T-cell (primary cell): ENCODE results near the gene ZGRF1. TPM values are rescaled to one million over a fixed set of nuclear protein-coding genes. Genes with fewer than 3 reads are reported as not detected.

ENCODE experiments used
- total RNA-seq, 35 experiments: library from RNA in 6 of 35; stranded (reverse) in 6 of 35; fragments of 120-200 nt in 1 of 35; gene quantifications; one replicate each; pipeline versions ENCODE4 v1.2.1 to v1.2.4 and lab custom pipeline; 2013 to 2026

The ZGRF1 gene
- total RNA-seq, 5 donors from 2014 or later (not counting 1 experiment from before 2014, with no cell fraction given): 7.0 to 11.1 (median 7.9) TPM

Other genes with a start within 250 kb of the ZGRF1 start
- not detected for gene NEUROG2, start 120.7 kb downstream of the ZGRF1 start, total RNA-seq
- 10 to 100 TPM; 30.6 to 50.1 (median 37.4) TPM for gene LARP7, start 234 bp upstream of the ZGRF1 start, total RNA-seq